GM06990 (cell line): ENCODE data around the gene ACTMAP.

Experiments
- DNase-seq: peaks from one replicate; pipeline ENCODE4 v3.0.0-alpha.2; 2011; ENCODE audit not compliant: insufficient read length; ENCODE audit errors: extremely low read depth
- H3K27me3 ChIP-seq: replicated peaks from 2 replicates; pipeline ENCODE4 v1.6.0; 2011; ENCODE audit warnings: low read length; ENCODE audit not compliant: control insufficient read depth, insufficient read depth
- H3K36me3 ChIP-seq: 2 replicates; pipeline ENCODE4 v1.5.1; 2011; ENCODE audit warnings: low read length; ENCODE audit not compliant: control insufficient read depth, insufficient read depth
- H3K4me3 ChIP-seq: replicated peaks from 2 replicates; pipeline ENCODE4 v1.5.1; 2011; ENCODE audit warnings: low read depth, mild to moderate bottlenecking, control low read depth, low read length
- CTCF ChIP-seq: IDR thresholded peaks from 2 replicates; pipeline ENCODE4 v1.5.1; 2011; ENCODE audit warnings: low read length, control low read depth, mild to moderate bottlenecking, inconsistent platforms; ENCODE audit not compliant: insufficient read depth, poor library complexity, severe bottlenecking

ACTMAP gene

DNA sequence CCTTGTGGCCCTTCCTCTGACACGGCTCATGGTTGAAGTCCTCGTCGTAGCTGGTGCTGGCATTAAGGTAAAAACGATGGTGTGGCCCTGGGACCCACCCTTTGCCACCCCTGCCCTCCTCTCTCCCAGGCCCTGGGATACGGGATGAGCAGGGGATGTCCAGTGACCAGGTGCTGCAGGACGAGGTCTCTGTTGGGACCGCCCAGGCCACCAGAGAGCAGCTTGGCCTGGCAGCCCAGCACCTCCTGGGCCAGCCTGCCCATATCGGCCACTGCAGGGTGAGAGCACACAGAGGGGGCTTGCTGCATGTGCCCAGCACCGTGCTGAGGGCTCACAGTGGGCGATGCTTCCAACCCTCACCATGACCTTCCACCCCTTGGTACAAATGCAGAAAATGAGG lies 6.4 kb downstream of the ACTMAP start:
- no peak for DNase-seq
- Histone ChIP-seq H3K4me3 (no peak overlapping the region), H3K36me3 (peaks cover 8% of the 10 kb centered on the region), H3K27me3 (no peaks in the 10 kb centered on the region)
- TF ChIP-seq CTCF, result no peak

- Histone ChIP-seq H3K4me3 (no peak overlapping the region), H3K27me3 (no peaks in the 10 kb centered on the region), H3K36me3 (peaks cover 8% of the 10 kb centered on the region)
- TF ChIP-seq CTCF, result no peak
- no peak for DNase-seq
Observed at GRCh38 chr19:40742886-40743285, 7.4 kb downstream of the ACTMAP start.

DNA sequence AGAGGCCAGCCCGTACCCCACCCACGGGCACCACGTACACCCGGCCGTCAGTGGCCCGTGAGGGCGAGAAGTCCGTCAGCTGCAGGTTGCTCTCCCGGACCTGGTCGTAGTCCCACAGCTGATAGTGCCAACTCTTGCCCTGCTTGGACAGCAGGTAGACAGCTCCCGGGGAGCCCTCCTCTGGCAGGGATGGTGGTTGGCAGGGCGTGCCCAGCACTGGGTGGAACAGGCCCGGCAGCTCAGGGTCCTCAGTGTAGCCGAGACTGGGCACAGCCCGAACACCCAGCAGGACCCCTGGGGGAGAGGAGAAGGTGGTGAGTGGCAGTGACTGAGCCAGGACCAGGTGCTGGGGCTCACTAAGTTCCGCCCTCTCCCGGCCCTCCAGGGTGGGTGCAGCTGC lies 7.8 kb downstream of the ACTMAP start:
- no peak for DNase-seq
- peaks cover 9% of the 10 kb centered on the region for H3K36me3 ChIP-seq
- no peaks in the 10 kb centered on the region for H3K27me3 ChIP-seq
- no peak for TF ChIP-seq CTCF
- H3K4me3 ChIP-seq, result no peak overlapping the region

DNA sequence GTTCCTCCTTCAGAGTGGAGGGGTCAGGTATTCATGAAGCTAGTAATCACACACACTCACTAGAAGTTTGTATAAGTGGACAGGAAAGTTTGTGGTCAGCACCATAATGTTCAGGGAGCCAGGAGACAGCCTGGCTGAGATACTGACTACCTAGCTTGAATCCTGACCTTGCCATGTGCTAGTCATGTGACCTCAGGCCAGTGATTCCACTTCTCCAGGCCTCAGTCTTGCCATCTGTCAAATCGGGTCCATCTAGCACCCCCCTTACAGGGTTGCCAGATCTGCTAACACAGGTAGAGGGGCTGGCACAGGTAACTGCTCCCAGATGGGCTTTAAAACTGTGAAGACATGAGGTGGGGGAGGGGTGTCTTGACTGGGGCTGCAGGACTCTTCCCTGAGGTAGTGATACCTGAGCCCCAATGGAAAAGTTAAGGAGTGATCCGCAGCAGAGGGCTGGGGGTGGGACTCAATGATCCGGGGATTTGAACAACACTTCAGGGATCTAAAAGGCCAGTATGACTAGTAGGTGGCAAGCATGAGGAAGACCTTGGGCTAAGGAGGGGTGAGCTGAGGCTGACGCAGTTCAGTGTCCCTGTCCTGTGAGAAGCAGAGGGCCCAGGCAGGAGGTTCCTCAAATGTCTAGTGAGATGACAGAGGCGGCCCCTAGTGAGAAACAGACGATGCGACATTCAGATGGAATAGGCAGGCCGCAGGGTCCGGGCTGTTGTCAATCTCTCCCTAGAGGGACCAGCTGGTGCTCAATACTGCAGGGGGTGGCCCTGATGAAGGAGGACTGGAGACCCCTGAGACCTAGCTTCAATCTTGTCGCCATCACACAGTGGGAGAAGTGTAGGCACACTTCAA lies 8.5 kb downstream of the ACTMAP start:
- H3K27me3 ChIP-seq, result no peaks in the 10 kb centered on the region
- DNase-seq, result no peak
- no peak for TF ChIP-seq CTCF
- H3K4me3 ChIP-seq, result no peak overlapping the region
- H3K36me3 ChIP-seq, result peaks cover 15% of the 10 kb centered on the region

GRCh38 chr19:40740747-40741146 lies 9.5 kb downstream of the ACTMAP start:
- Histone ChIP-seq H3K4me3 (no peak overlapping the region), H3K36me3 (peaks cover 17% of the 10 kb centered on the region), H3K27me3 (no peaks in the 10 kb centered on the region)
- no peak for DNase-seq
- no peak for TF ChIP-seq CTCF
